HepG2 (cell line): ENCODE data around the gene UPF3A. TPM values are rescaled to one million over a fixed set of nuclear protein-coding genes. Genes with fewer than 3 reads are reported as not detected.

Experiments used
- ATAC-seq: fragments of 200-7000 bp; cut with Tn5 transposase; 3 replicates; pipeline ENCODE4 v1.9.1; 2020; ENCODE audit warnings: mild to moderate bottlenecking, moderate library complexity
- BruUV-seq: library from RNA; stranded (reverse); fragments of 400-500 nt; replicated peaks from 2 replicates; lab custom pipeline; 2021; lab: Mats Ljungman, UMichigan
- CTCF ChIA-PET: fragments of 300-600 bp; formaldehyde crosslinking; extraction: SDS; loops from one replicate; lab custom pipeline; 2021; ENCODE audit warnings: low total read pairs, inconsistent platforms, low intra/inter-chr PET ratio; lab: Yijun Ruan, JAX
- POLR2A ChIA-PET: fragments of 350-600 bp; sonication (Branson Sonifier 250); formaldehyde crosslinking; loops from one replicate; lab custom pipeline; 2020; ENCODE audit warnings: antibody characterized with exemption, inconsistent platforms; lab: Yijun Ruan, JAX
- DNase-seq: peaks from one replicate; pipeline ENCODE4 v3.0.0-alpha.2; 2015; ENCODE audit warnings: low spot score
- FAIRE-seq: peaks from 3 replicates; lab custom pipeline; 2011; peaks lifted over from hg19 to GRCh38; lab: Jason Lieb, UNC
- H2AFZ ChIP-seq: one replicate; pipeline ENCODE4 v1.6.1; 2011; ENCODE audit warnings: low read length, inconsistent platforms
- H3K27ac ChIP-seq: fragments of 300-600 bp; 3 replicates; pipeline ENCODE4 v1.8.0; 2011; ENCODE audit warnings: mixed run types, mild to moderate bottlenecking, mixed read lengths, low read length, inconsistent platforms; ENCODE audit not compliant: insufficient read depth; ENCODE audit errors: extremely low read length
- H3K27me3 ChIP-seq, 2 experiments: fragments of 200-600 bp in 1 of 2; 2 replicates in 1 of 2; 3 replicates in 1 of 2; pipeline versions ENCODE4 v1.6.0 to v1.8.0; 2011; ENCODE audit warnings: low read length in 2 of 2, mild to moderate bottlenecking in 2 of 2, moderate library complexity in 2 of 2, inconsistent platforms in 1 of 2; ENCODE audit not compliant: insufficient read depth in 2 of 2, control insufficient read depth in 1 of 2
- H3K36me3 ChIP-seq, 2 experiments: fragments of 200-600 bp in 1 of 2; replicated peaks in 1 of 2; 2 replicates in 1 of 2; 3 replicates in 1 of 2; pipeline versions ENCODE4 v1.5.1 to v1.8.0; 2011; ENCODE audit warnings: low read length in 2 of 2, inconsistent platforms in 1 of 2; ENCODE audit not compliant: insufficient read depth in 2 of 2, control insufficient read depth in 1 of 2
- H3K4me1 ChIP-seq: 2 replicates; pipeline ENCODE4 v1.5.1; 2012; ENCODE audit warnings: low read length, inconsistent platforms; ENCODE audit not compliant: insufficient read depth
- H3K4me2 ChIP-seq: 2 replicates; pipeline ENCODE4 v1.6.0; 2011; ENCODE audit warnings: low read depth, low read length, inconsistent platforms
- H3K4me3 ChIP-seq, 3 experiments: fragments of 200-600 bp in 1 of 3; sonication (generic), shearing (Covaris generic) in 1 of 3; replicated peaks in 1 of 3; 2 replicates each; pipeline ENCODE4 v1.5.1; 2011 to 2016; ENCODE audit warnings: low read length in 3 of 3, inconsistent platforms in 2 of 3, low read depth in 2 of 3, mild to moderate bottlenecking in 2 of 3, control low read depth in 1 of 3, mixed read lengths in 1 of 3; ENCODE audit not compliant: insufficient read depth in 1 of 3
- H3K79me2 ChIP-seq: one replicate; pipeline ENCODE4 v1.6.1; 2011; ENCODE audit warnings: low read length, inconsistent platforms; ENCODE audit not compliant: insufficient read depth
- H3K9ac ChIP-seq: 2 replicates; pipeline ENCODE4 v1.6.0; 2011; ENCODE audit warnings: mild to moderate bottlenecking, low read depth, low read length, inconsistent platforms; ENCODE audit not compliant: insufficient read depth
- H3K9me3 ChIP-seq: 2 replicates; pipeline ENCODE4 v1.5.1; 2012; ENCODE audit warnings: mild to moderate bottlenecking, low read length
- H4K20me1 ChIP-seq: 2 replicates; pipeline ENCODE4 v1.6.0; 2011; ENCODE audit warnings: inconsistent platforms, mild to moderate bottlenecking, low read length, moderate library complexity; ENCODE audit not compliant: insufficient read depth
- CEBPB ChIP-seq: IDR thresholded peaks from 2 replicates; pipeline ENCODE4 v1.6.1; 2011; ENCODE audit warnings: low read depth, low read length, improper control_type of control experiment, borderline replicate concordance
- FOXC1 ChIP-seq: sonication (generic); formaldehyde crosslinking; IDR thresholded peaks from 2 replicates; pipeline ENCODE4 v1.8.0; 2022; ENCODE audit warnings: mild to moderate bottlenecking, missing genetic modification reagents, borderline replicate concordance
- HOXD1 ChIP-seq: sonication (generic); formaldehyde crosslinking; IDR thresholded peaks from 2 replicates; pipeline ENCODE4 v1.5.0; 2020; ENCODE audit warnings: missing genetic modification reagents
- IKZF5 ChIP-seq: IDR thresholded peaks from 2 replicates; pipeline ENCODE4 v1.6.1; 2018; ENCODE audit warnings: missing genetic modification reagents, mild to moderate bottlenecking, missing compliant biosample characterization
- JUND ChIP-seq: sonication (generic); formaldehyde crosslinking; IDR thresholded peaks from 2 replicates; pipeline ENCODE4 v1.8.0; 2022; ENCODE audit warnings: mild to moderate bottlenecking, missing genetic modification reagents
- MZF1 ChIP-seq: sonication (generic); formaldehyde crosslinking; IDR thresholded peaks from 2 replicates; pipeline ENCODE4 v1.8.1; 2023; ENCODE audit warnings: mild to moderate bottlenecking, missing genetic modification reagents, borderline replicate concordance
- RBFOX2 ChIP-seq: fragments of 200-400 bp; formaldehyde crosslinking; IDR thresholded peaks from 2 replicates; pipeline ENCODE4 v1.6.1; 2017; ENCODE audit warnings: low read depth, mild to moderate bottlenecking, low read length
- ZBTB3 ChIP-seq: sonication (generic); formaldehyde crosslinking; IDR thresholded peaks from 2 replicates; pipeline ENCODE4 v1.4.0; 2020; ENCODE audit warnings: low read depth, mild to moderate bottlenecking, moderate library complexity, missing genetic modification reagents, borderline replicate concordance
- ZFP1 ChIP-seq: IDR thresholded peaks from 2 replicates; pipeline ENCODE4 v1.6.1; 2016
- ZFP82 ChIP-seq: sonication (generic); formaldehyde crosslinking; IDR thresholded peaks from 2 replicates; pipeline ENCODE4 v1.5.1; 2020; ENCODE audit warnings: mild to moderate bottlenecking, missing genetic modification reagents, borderline replicate concordance
- ZNF138 ChIP-seq: sonication (generic); formaldehyde crosslinking; IDR thresholded peaks from 2 replicates; pipeline ENCODE4 v1.5.0; 2020; ENCODE audit warnings: mild to moderate bottlenecking, low read depth, missing genetic modification reagents
- ZNF34 ChIP-seq: sonication (generic); formaldehyde crosslinking; IDR thresholded peaks from 2 replicates; pipeline ENCODE4 v1.4.0; 2020; ENCODE audit warnings: mild to moderate bottlenecking, missing genetic modification reagents, borderline replicate concordance
- WGBS: methylation state at CpG from one replicate; pipeline ENCODE4 v1.1.6; 2017; ENCODE audit warnings: low lambda C conversion rate; 5-methylcytosine and 5-hydroxymethylcytosine counted together
- in situ Hi-C: cut with HindIII; loops from 2 replicates; pipeline ENCODE4 v1.10.0; 2017; ENCODE audit warnings: low pct_unique_long_range_greater_than_20kb; ENCODE audit not compliant: extremely low pct_ligation_motif_present
- intact Hi-C: fragments of 100-400 bp; cut with micrococcal nuclease; formaldehyde crosslinking; loops from one replicate; pipeline ENCODE4 v1.10.0; 2022; ENCODE audit not compliant: unreplicated experiment
- polyA plus RNA-seq, 8 experiments: library from polyadenylated mRNA; depleted of rRNA in 3 of 8; stranded (reverse) in 7 of 8; unstranded in 1 of 8; fragments of >200 nt; fragmentation: Illumina TruSeq in 4 of 8; extraction: Trizol in 4 of 8; gene quantifications; 2 replicates each; pipeline versions ENCODE4 v1.2.1 to v1.2.3, GENCODE V29; 2011 to 2016; ENCODE audit warnings: low read depth in 4 of 8, missing spikeins in 1 of 8, mixed read lengths in 1 of 8; ENCODE audit not compliant: insufficient read depth in 1 of 8
- total RNA-seq, 5 experiments: library from RNA; depleted of rRNA; stranded (reverse); fragments of >200 nt; fragmentation: Illumina TruSeq; extraction: Trizol; gene quantifications; 2 replicates each; pipeline ENCODE4 v1.2.3, GENCODE V29; 2016; ENCODE audit warnings: low read depth in 1 of 5
- TF ChIP-seq, protein P1 (sequence below): sonication (generic); formaldehyde crosslinking; IDR thresholded peaks from 2 replicates; pipeline ENCODE4 v1.4.0; 2020; ENCODE audit warnings: mild to moderate bottlenecking, missing genetic modification reagents
- TF ChIP-seq, protein P2 (sequence below): fragments of 450-650 bp; IDR thresholded peaks from 2 replicates; pipeline ENCODE4 v1.6.1; 2017; ENCODE audit warnings: mild to moderate bottlenecking

Gene UPF3A
- total and polyA plus RNA-seq, 2 of the 13 experiments (the other 11 are each of a cell fraction or from before 2014, with no cell fraction given) = 60.2 to 63.8 TPM

DNA sequence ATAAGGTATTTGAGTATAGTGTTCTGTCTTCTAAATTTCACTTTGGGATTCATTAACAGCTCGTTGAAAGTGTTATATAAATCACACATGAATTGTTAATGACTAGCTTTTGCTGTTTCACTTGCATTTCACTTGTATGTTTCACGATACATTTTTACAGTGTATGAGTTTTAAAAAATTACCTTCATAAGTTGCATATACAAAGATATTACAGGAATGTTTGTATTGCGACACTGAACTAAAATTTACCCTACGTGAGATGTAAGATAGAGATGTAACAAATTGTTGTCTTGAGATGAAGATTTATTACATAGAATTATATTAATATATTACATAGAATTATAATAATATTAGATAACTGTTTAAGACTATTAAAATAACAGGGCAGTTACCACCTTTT, 45.2 kb upstream of the UPF3A start:
- H3K9ac ChIP-seq = peak overlapping the region; percentile 86
- no peak for FAIRE-seq
- peak overlapping the region; percentile 80 for H3K27ac ChIP-seq
- H3K4me3 ChIP-seq = peak overlapping the region; percentile 76 to 91 (median 90)
- intact Hi-C loops = no loop called here
- no peaks in the 10 kb centered on the region; a peak in 1 of 5 replicates for H3K27me3 ChIP-seq
- in situ Hi-C loops = no loop called here
- peaks cover 3 to 35% of the 10 kb centered on the region in 2 experiments for H3K36me3 ChIP-seq
- 64% methylated on average over 4 of the region's 4 CpGs for WGBS
- H3K9me3 ChIP-seq = no peaks in the 10 kb centered on the region
- peaks cover 16% of the 10 kb centered on the region for H3K79me2 ChIP-seq
- TF ChIP-seq ZFP82 (CRISPR knock-in tag) (no peak), RBFOX2 (no peak), FOXC1 (CRISPR knock-in tag) (no peak), CEBPB (peak; percentile 72; the same call in 1 of the 2 replicates)
- TF ChIP-seq, all 625 proteins: peak for 1
- H2AFZ ChIP-seq = no peak overlapping the region
- ATAC-seq = no peak
- no peaks in the 10 kb centered on the region for H4K20me1 ChIP-seq
- ChIA-PET POLR2A (no interaction called here), CTCF (no interaction called here)
- 0 out of 2 replicates have a peak, but pooled peaks cover 6% of the 10 kb centered on the region for H3K4me1 ChIP-seq
- H3K4me2 ChIP-seq = peak overlapping the region; percentile 98
- BruUV-seq = no TSS peak
- DNase-seq = no peak

DNA sequence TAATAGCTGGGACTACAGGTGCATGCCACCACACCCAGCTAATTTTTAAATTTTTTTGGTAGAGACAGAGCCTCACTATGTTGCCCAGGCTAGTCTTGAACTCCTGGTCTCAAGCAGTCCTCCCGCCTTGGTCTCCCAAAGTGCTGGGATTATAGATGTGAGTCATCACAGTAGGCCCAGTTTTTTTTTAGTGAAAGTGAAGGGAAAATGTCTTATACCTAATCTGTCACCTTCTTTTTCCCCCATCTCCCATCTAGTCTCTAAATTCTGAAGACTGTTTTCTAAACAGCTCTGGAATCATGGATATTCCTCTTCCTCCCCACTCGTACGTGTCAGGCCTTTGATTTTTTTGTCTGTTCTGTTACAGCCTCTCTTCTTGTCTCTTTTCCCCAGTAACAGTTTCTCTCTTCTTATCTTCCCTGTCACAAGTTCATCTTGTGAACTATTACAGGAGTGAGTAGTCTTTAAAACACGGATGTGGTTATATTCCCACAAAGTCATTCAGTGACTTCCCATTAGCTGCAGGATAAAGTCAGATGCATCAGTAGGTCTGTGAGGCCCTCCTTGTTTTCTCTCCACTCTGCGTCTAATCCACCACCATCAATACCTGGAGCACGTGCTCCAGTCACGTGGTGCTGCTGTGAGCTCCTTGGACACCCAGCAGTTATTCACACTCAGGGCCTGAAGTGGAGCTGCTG, 43.8 kb upstream of the UPF3A start:
- no peak overlapping the region for H3K4me2 ChIP-seq
- ChIA-PET POLR2A (no interaction called here), CTCF (no interaction called here)
- H3K27ac ChIP-seq = no peak overlapping the region
- DNase-seq (no peak), ATAC-seq (no peak), FAIRE-seq (no peak)
- intact Hi-C loops (no loop called here), in situ Hi-C loops (no loop called here)
- no peak overlapping the region for H3K4me3 ChIP-seq
- 98% methylated on average over 7 of the region's 7 CpGs for WGBS
- no peak overlapping the region for H2AFZ ChIP-seq
- H3K9ac ChIP-seq = no peak overlapping the region
- TF ChIP-seq, protein P1, sequence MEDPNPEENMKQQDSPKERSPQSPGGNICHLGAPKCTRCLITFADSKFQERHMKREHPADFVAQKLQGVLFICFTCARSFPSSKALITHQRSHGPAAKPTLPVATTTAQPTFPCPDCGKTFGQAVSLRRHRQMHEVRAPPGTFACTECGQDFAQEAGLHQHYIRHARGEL (CRISPR knock-in tag) = no peak
- TF ChIP-seq ZNF34 (CRISPR knock-in tag) (no peak), HOXD1 (CRISPR knock-in tag) (no peak), JUND (CRISPR knock-in tag) (no peak), MZF1 (no peak), ZNF138 (no peak), ZFP1 (CRISPR knock-in tag) (no peak), IKZF5 (CRISPR knock-in tag) (no peak), ZBTB3 (CRISPR knock-in tag) (no peak)
- TF ChIP-seq, protein P2, sequence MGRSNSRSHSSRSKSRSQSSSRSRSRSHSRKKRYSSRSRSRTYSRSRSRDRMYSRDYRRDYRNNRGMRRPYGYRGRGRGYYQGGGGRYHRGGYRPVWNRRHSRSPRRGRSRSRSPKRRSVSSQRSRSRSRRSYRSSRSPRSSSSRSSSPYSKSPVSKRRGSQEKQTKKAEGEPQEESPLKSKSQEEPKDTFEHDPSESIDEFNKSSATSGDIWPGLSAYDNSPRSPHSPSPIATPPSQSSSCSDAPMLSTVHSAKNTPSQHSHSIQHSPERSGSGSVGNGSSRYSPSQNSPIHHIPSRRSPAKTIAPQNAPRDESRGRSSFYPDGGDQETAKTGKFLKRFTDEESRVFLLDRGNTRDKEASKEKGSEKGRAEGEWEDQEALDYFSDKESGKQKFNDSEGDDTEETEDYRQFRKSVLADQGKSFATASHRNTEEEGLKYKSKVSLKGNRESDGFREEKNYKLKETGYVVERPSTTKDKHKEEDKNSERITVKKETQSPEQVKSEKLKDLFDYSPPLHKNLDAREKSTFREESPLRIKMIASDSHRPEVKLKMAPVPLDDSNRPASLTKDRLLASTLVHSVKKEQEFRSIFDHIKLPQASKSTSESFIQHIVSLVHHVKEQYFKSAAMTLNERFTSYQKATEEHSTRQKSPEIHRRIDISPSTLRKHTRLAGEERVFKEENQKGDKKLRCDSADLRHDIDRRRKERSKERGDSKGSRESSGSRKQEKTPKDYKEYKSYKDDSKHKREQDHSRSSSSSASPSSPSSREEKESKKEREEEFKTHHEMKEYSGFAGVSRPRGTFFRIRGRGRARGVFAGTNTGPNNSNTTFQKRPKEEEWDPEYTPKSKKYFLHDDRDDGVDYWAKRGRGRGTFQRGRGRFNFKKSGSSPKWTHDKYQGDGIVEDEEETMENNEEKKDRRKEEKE = no peak
- H4K20me1 ChIP-seq = no peaks in the 10 kb centered on the region
- H3K36me3 ChIP-seq = peaks cover 9 to 48% of the 10 kb centered on the region in 2 experiments
- H3K27me3 ChIP-seq = no peaks in the 10 kb centered on the region; a peak in 1 of 5 replicates
- H3K4me1 ChIP-seq = 0 out of 2 replicates have a peak, but pooled peaks cover 6% of the 10 kb centered on the region
- no TSS peak for BruUV-seq
- peaks cover 16% of the 10 kb centered on the region for H3K79me2 ChIP-seq
- no peaks in the 10 kb centered on the region for H3K9me3 ChIP-seq
